Pancreas (tissue), 10 donors: ENCODE measurements around the gene ADM2. TPM values are rescaled to one million over a fixed set of nuclear protein-coding genes. Genes with fewer than 3 reads are reported as not detected.
"Not testable (repeated sequence)": the region's sequence is repeated elsewhere in the genome, so short reads cannot be mapped to it uniquely, and the experiment has no call there.

Source experiments
- ATAC-seq, 4 donors: fragments of 200-7000 bp; cut with Tn5 transposase; one replicate each; pipeline versions ENCODE4 v1.8.0 to v1.9.1; 2020; ENCODE audit warnings: mild to moderate bottlenecking in 4 of 4, moderate library complexity in 4 of 4
- DNase-seq, 6 donors: peaks; one replicate each; pipeline ENCODE4 v3.0.0-alpha.2; 2020
- FAIRE-seq: peaks from 2 replicates; lab custom pipeline; 2012; peaks lifted over from hg19 to GRCh38; lab: Jason Lieb, UNC
- H3K27ac ChIP-seq, 4 donors: fragments of 200-600 bp; sonication (generic); 1 replicate in 3 of 4; 2 replicates in 1 of 4; pipeline versions ENCODE4 v1.5.0 to v1.8.0; 2020
- H3K27me3 ChIP-seq, 4 donors: fragments of 200-600 bp; one replicate each; pipeline ENCODE4 v1.8.0; 2021
- H3K36me3 ChIP-seq, 3 donors: fragments of 200-600 bp; sonication (generic) in 1 of 3; one replicate each; pipeline versions ENCODE4 v1.5.0 to v1.8.0; 2020 to 2021
- H3K4me1 ChIP-seq, 3 donors: fragments of 200-600 bp; one replicate each; pipeline ENCODE4 v1.8.0; 2021
- H3K4me3 ChIP-seq, 4 donors: fragments of 200-600 bp; sonication (generic) in 2 of 4; one replicate each; pipeline versions ENCODE4 v1.5.0 to v1.8.0; 2020 to 2021
- H3K9me3 ChIP-seq, 4 donors: fragments of 200-600 bp; one replicate each; pipeline ENCODE4 v1.8.0; 2021
- WGBS, 2 donors: extraction: QIAGEN DNeasy Blood & Tissue Kit; methylation state at CpG; one replicate each; pipeline ENCODE4 v1.1.7; 2013; 5-methylcytosine and 5-hydroxymethylcytosine counted together
- intact Hi-C, 3 donors: fragments of 100-400 bp; cut with DNase I; formaldehyde crosslinking; loops; one replicate each; pipeline versions ENCODE4 v1.11.1 to v1.14.2; 2022
- polyA plus RNA-seq, 2 donors: library from polyadenylated mRNA; stranded (reverse); fragments of 200-250 nt; gene quantifications; one replicate each; pipeline ENCODE4 v1.2.3, GENCODE V29; 2013
- total RNA-seq, 6 donors: library from RNA; stranded (reverse); fragmentation: NEBNext Ultra II Directional in 4 of 6; extraction: Animal tissue kit (Norgen Biotek cat#: 25700) in 4 of 6; gene quantifications; one replicate each; pipeline versions ENCODE4 v1.2.1 to v1.2.4, GENCODE V29; 2021 to 2023
- TF ChIP-seq, protein P1 (sequence below), 4 donors: fragments of 200-600 bp; sonication (generic) in 3 of 4; IDR thresholded peaks; one replicate each; pipeline versions ENCODE4 v1.5.0 to v1.8.0; 2021; ENCODE audit warnings: antibody characterized with exemption in 4 of 4
- donor health status: healthy with polysubstance abuse.
- donor health status: DM: no; HTN: no; CAD: no; lungs with moderate emphysema.
- donor health status: DM: no; HTN: no; CAD: no.
- donor health status: control.
- donor health status: control.
- donor health status: Bipolar disorder and iron deficiency.
- donor health status: DM: yes; HTN: yes; CAD: no.
- donor health status: DM: no; HTN: no; CAD: no.
- donor health status: DM: no; HTN: no; CAD: no.
- donor health status: DM: yes; HTN: yes; CAD: no.

The ADM2 gene
- total and polyA plus RNA-seq, 8 donors = 2.1 to 44.3 (median 5.8) TPM

DNA sequence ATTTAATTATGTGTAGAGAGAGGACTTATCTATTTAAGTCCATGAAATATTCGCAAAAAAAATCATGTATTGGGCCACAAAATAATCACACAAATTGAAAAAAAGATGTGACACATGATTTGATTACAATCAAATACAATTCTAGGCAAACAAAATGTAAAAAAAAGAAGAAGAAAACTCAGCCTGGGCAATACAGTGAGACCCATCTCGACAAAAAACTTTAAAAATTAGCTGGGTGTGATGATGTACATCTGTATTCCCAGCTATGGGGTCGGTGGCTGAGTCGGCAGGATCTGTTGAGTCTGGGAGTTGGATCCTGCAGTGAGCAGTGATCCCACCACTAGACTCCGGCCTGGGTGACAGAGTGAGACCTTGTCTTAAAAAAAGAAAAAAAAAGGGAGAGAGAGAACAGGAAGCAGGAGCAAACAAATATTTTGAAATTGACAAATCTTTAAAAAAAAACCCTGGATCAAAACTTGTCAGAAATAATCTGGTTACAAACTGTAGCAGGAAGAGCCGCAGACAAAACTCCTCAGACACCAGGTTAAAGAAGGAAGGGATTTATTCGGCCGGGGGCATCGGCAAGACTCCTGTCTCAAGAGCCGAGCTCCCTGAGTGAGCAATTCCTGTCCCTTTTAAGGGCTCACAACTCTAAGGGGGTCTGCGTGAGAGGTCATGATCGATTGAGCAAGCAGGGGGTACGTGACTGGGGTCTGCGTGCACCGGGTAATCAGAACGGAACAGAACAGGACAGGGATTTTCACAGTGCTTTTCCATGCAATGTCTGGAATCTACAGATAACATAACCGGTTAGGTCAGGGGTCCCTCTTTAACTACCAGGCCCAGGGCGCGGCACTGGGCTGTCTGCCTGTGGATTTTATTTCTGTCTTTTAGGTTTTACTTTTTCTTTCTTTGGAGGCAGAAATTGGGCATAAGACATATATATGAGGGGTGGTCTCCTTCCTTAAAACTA is 51.8 kb downstream of the ADM2 start:
- peaks cover 0 to 20% (median 15%) of the 10 kb centered on the region in 3 donors for H3K4me1 ChIP-seq
- TF ChIP-seq, protein P1, sequence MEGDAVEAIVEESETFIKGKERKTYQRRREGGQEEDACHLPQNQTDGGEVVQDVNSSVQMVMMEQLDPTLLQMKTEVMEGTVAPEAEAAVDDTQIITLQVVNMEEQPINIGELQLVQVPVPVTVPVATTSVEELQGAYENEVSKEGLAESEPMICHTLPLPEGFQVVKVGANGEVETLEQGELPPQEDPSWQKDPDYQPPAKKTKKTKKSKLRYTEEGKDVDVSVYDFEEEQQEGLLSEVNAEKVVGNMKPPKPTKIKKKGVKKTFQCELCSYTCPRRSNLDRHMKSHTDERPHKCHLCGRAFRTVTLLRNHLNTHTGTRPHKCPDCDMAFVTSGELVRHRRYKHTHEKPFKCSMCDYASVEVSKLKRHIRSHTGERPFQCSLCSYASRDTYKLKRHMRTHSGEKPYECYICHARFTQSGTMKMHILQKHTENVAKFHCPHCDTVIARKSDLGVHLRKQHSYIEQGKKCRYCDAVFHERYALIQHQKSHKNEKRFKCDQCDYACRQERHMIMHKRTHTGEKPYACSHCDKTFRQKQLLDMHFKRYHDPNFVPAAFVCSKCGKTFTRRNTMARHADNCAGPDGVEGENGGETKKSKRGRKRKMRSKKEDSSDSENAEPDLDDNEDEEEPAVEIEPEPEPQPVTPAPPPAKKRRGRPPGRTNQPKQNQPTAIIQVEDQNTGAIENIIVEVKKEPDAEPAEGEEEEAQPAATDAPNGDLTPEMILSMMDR (IDR thresholded peaks at IDR 0.05) = no peak
- H3K27me3 ChIP-seq = peaks cover 0 to 9% (median 0%) of the 10 kb centered on the region in 4 donors
- no peaks in the 10 kb centered on the region for H3K9me3 ChIP-seq
- peak overlapping the region in 1 of 4 donors; percentile 60 for H3K4me3 ChIP-seq
- no peak for DNase-seq
- WGBS, 2 donors = 60 to 67% methylated on average over 19 of the region's 19 CpGs
- no peak for ATAC-seq
- intact Hi-C loops = no loop called here
- H3K27ac ChIP-seq = peak overlapping the region in 2 of 4 donors; percentile 94
- no peak for FAIRE-seq
- H3K36me3 ChIP-seq = no peaks in the 10 kb centered on the region

DNA sequence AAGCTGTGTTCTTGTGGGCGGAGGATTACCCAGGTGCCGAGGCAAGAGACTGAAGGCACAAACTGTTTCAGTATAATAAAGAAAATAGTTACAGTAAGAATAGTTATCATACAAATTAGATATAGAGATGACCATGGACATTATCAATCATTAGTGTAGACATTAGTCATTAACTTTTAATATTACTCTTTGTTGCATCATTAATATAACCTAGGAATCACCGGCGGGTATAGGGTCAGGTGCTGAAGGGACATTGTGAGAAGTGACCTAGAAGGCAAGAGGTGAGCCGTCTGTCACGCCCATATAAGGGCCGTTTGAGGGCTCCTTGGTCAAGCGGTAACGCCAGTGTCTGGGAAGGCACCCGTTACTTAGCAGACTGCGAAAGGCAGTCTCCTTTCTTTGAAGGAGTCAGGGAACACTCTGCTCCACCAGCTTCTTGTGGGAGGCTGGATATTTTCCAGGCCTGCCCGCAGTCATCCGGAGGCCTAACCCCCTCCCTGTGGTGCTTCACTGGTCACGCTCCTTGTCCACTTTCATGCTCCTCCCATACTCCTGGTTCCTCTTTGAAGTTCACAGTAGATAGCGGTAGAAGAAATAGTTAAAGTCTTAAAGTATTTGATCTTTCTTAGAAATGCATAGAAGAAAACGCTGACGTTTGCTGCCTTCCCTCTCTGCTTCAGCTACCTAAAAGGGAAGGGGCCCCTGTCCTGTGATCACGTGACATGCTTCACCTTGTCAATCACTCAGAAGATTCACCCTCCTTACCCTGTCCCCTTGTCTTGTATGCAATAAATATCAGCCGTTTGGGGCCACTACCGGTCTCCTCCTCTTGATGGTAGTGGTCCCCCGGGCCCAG is 52.7 kb downstream of the ADM2 start:
- WGBS, 2 donors = 56 to 71% methylated on average over 21 of the region's 21 CpGs
- H3K36me3 ChIP-seq, H3K27me3 ChIP-seq, FAIRE-seq, H3K4me3 ChIP-seq, ATAC-seq, H3K9me3 ChIP-seq, intact Hi-C loops: not testable (repeated sequence)
- DNase-seq = peak in 1 of 6 donors; percentile 54
- Histone ChIP-seq H3K4me1 (peaks cover 3 to 28% (median 15%) of the 10 kb centered on the region in 3 donors), H3K27ac (peak overlapping the region in 2 of 4 donors; percentile 22 to 94)

DNA sequence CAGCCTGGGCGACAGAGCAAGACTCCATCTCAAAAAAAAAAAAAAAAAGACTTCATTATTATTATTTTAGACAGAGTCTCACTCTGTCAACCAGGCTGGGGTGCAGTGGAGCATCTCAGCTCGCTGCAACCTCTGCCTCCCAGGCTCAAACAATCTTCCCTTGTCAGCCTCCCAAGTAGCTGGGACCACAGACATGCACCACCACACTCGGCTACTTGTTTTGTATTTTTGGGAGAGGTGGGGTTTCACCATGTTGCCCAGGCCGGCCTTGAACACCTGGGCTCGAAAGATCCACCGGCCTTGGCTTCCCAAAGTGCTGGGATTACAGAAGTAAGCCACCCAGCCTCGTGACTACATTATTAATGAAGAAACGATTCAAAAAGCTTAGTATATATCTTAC is 53.8 kb downstream of the ADM2 start:
- H3K9me3 ChIP-seq = no peaks in the 10 kb centered on the region
- FAIRE-seq (no peak), DNase-seq (peak in 1 of 6 donors; percentile 10), ATAC-seq (no peak)
- peaks cover 0 to 9% (median 0%) of the 10 kb centered on the region in 4 donors for H3K27me3 ChIP-seq
- H3K4me3 ChIP-seq = no peak overlapping the region
- TF ChIP-seq, protein P1 (IDR thresholded peaks at IDR 0.05) = no peak
- intact Hi-C loops = no loop called here
- H3K27ac ChIP-seq = peak overlapping the region in 1 of 4 donors; percentile 22
- H3K4me1 ChIP-seq = peaks cover 7 to 34% (median 15%) of the 10 kb centered on the region in 3 donors
- no peaks in the 10 kb centered on the region for H3K36me3 ChIP-seq
- 70 to 81% methylated on average over 7 to 8 of the region's 8 CpGs for WGBS, 2 donors

Other genes with a start within 250 kb of the ADM2 start
- gene TUBGCP6, start 236.5 kb upstream of the ADM2 start, total RNA-seq = 10 to 100 TPM; 19.2 to 36.7 (median 26.8) TPM
- 100 to 1,000 TPM; 109 to 139 TPM for gene TUBGCP6, start 236.5 kb upstream of the ADM2 start, polyA plus RNA-seq
- 10 to 100 TPM; 17.0 to 40.7 (median 19.1) TPM for gene HDAC10, start 230.3 kb upstream of the ADM2 start, total RNA-seq
- gene HDAC10, start 230.3 kb upstream of the ADM2 start, polyA plus RNA-seq = 10 to 100 TPM; 67.7 to 78.3 TPM
- 1 to 10 TPM in 5 of 6 donors, under 1 TPM in 1; 0.88 to 3.8 (median 1.6) TPM for gene MAPK12, start 219.9 kb upstream of the ADM2 start, total RNA-seq
- 10 to 100 TPM in 1 of 2 donors, 1 to 10 TPM in 1; 6.9 to 19.2 TPM for gene MAPK12, start 219.9 kb upstream of the ADM2 start, polyA plus RNA-seq
- 1 to 10 TPM; 1.3 to 3.7 (median 2.3) TPM for gene MAPK11, start 211.2 kb upstream of the ADM2 start, total RNA-seq
- 10 to 100 TPM; 13.2 to 22.2 TPM for gene MAPK11, start 211.2 kb upstream of the ADM2 start, polyA plus RNA-seq
- gene PLXNB2, start 173.9 kb upstream of the ADM2 start, total RNA-seq = 100 to 1,000 TPM in 5 of 6 donors, 10 to 100 TPM in 1; 89.3 to 168 (median 113) TPM
- 100 to 1,000 TPM; 191 to 216 TPM for gene PLXNB2, start 173.9 kb upstream of the ADM2 start, polyA plus RNA-seq
- 1 to 10 TPM; 4.3 to 9.5 (median 5.4) TPM for gene DENND6B, start 154.5 kb upstream of the ADM2 start, total RNA-seq
- 10 to 100 TPM; 20.9 to 25.3 TPM for gene DENND6B, start 154.5 kb upstream of the ADM2 start, polyA plus RNA-seq
- gene PPP6R2, start 138.2 kb upstream of the ADM2 start, total RNA-seq = 10 to 100 TPM; 21.1 to 28.7 (median 24.6) TPM
- 10 to 100 TPM; 60.1 to 70.4 TPM for gene PPP6R2, start 138.2 kb upstream of the ADM2 start, polyA plus RNA-seq
- 10 to 100 TPM; 36.8 to 76.2 (median 56.1) TPM for gene SBF1, start 6.5 kb upstream of the ADM2 start, total RNA-seq
- gene SBF1, start 6.5 kb upstream of the ADM2 start, polyA plus RNA-seq = 10 to 100 TPM; 51.8 to 76.5 TPM
- gene MIOX, start 5.3 kb downstream of the ADM2 start, total RNA-seq = under 1 TPM in 3 of 6 donors, not detected in 3; 0.40 to 0.54 (median 0.50) TPM
- 1 to 10 TPM; 1.5 to 2.9 TPM for gene MIOX, start 5.3 kb downstream of the ADM2 start, polyA plus RNA-seq
- gene LMF2, start 26.2 kb downstream of the ADM2 start, total RNA-seq = 100 to 1,000 TPM in 4 of 6 donors, 10 to 100 TPM in 2; 50.3 to 162 (median 122) TPM
- gene LMF2, start 26.2 kb downstream of the ADM2 start, polyA plus RNA-seq = 100 to 1,000 TPM; 142 to 175 TPM
- 10 to 100 TPM; 15.9 to 27.1 (median 23.0) TPM for gene NCAPH2, start 26.7 kb downstream of the ADM2 start, total RNA-seq
- 10 to 100 TPM; 56.8 to 70.1 TPM for gene NCAPH2, start 26.7 kb downstream of the ADM2 start, polyA plus RNA-seq
- gene SCO2, start 44.1 kb downstream of the ADM2 start, total RNA-seq = 1 to 10 TPM in 5 of 6 donors, not detected in 1; 1.2 to 3.1 (median 1.6) TPM
- 1 to 10 TPM in 1 of 2 donors, under 1 TPM in 1; 0.65 to 3.8 TPM for gene SCO2, start 44.1 kb downstream of the ADM2 start, polyA plus RNA-seq
- 10 to 100 TPM in 4 of 6 donors, 1 to 10 TPM in 2; 5.8 to 68.6 (median 12.4) TPM for gene TYMP, start 48.5 kb downstream of the ADM2 start, total RNA-seq
- 10 to 100 TPM; 36.0 to 58.6 TPM for gene TYMP, start 48.5 kb downstream of the ADM2 start, polyA plus RNA-seq
- gene KLHDC7B, start 64.4 kb downstream of the ADM2 start, total RNA-seq = 1 to 10 TPM in 1 of 6 donors, under 1 TPM in 5; 0.03 to 2.1 (median 0.12) TPM
- gene KLHDC7B, start 64.4 kb downstream of the ADM2 start, polyA plus RNA-seq = under 1 TPM in 1 of 2 donors, not detected in 1; 0.15 TPM
- under 1 TPM in 1 of 6 donors, not detected in 5; 0.63 TPM for gene SYCE3, start 81.4 kb downstream of the ADM2 start, total RNA-seq
- gene SYCE3, start 81.4 kb downstream of the ADM2 start, polyA plus RNA-seq = under 1 TPM; 0.45 to 0.80 TPM
- gene CPT1B, start 96.9 kb downstream of the ADM2 start, total RNA-seq = 10 to 100 TPM in 3 of 6 donors, 1 to 10 TPM in 3; 7.2 to 26.8 (median 10.1) TPM
- 10 to 100 TPM; 59.7 to 87.0 TPM for gene CPT1B, start 96.9 kb downstream of the ADM2 start, polyA plus RNA-seq
- gene CHKB, start 101.3 kb downstream of the ADM2 start, total RNA-seq = 10 to 100 TPM; 20.4 to 55.5 (median 28.3) TPM
- gene CHKB, start 101.3 kb downstream of the ADM2 start, polyA plus RNA-seq = 100 to 1,000 TPM; 236 to 283 TPM
- gene MAPK8IP2, start 119.2 kb downstream of the ADM2 start, total RNA-seq = 1 to 10 TPM; 1.4 to 3.0 (median 2.3) TPM
- 10 to 100 TPM in 1 of 2 donors, 1 to 10 TPM in 1; 3.3 to 10.0 TPM for gene MAPK8IP2, start 119.2 kb downstream of the ADM2 start, polyA plus RNA-seq
- 10 to 100 TPM; 21.9 to 36.2 (median 27.2) TPM for gene ARSA, start 146.6 kb downstream of the ADM2 start, total RNA-seq
- 100 to 1,000 TPM in 1 of 2 donors, 10 to 100 TPM in 1; 87.1 to 119 TPM for gene ARSA, start 146.6 kb downstream of the ADM2 start, polyA plus RNA-seq
- 1 to 10 TPM; 2.7 to 6.1 (median 3.7) TPM for gene SHANK3, start 191.3 kb downstream of the ADM2 start, total RNA-seq
- gene SHANK3, start 191.3 kb downstream of the ADM2 start, polyA plus RNA-seq = 10 to 100 TPM; 18.7 to 18.9 TPM